ENCODE results near the gene ZFYVE21. TPM values are rescaled to one million over a fixed set of nuclear protein-coding genes. Genes with fewer than 3 reads are reported as not detected.

Gene ZFYVE21
- total and polyA plus RNA-seq, 4 donors = 52.2 to 86.2 (median 65.2) TPM

- Histone ChIP-seq H3K27me3 (ENCODE audit: control insufficient read depth, insufficient read depth, low read length) (no peaks in the 10 kb centered on the region), H3K9me3 (ENCODE audit: control insufficient read depth, insufficient read depth, low read length) (no peaks in the 10 kb centered on the region), H3K36me3 (ENCODE audit: control insufficient read depth, insufficient read depth, low read length) (peaks cover 65% of the 10 kb centered on the region), H3K4me3 (ENCODE audit: low read depth, low read length) (no peak overlapping the region), H3K27ac (ENCODE audit: low read depth, low read length) (no peak overlapping the region), H3K4me1 (ENCODE audit: control insufficient read depth, insufficient read depth, low read length) (peaks cover 50% of the 10 kb centered on the region)
- WGBS (ENCODE audit: insufficient coverage) = 90% methylated on average over 26 of the region's 30 CpGs
- DNase-seq (ENCODE audit: low read depth in 4 of 6, low spot score in 6 of 6) = no peak
These were observed 24.3 kb downstream of the ZFYVE21 start for GRCh38 chr14:103739793-103740501.

DNA sequence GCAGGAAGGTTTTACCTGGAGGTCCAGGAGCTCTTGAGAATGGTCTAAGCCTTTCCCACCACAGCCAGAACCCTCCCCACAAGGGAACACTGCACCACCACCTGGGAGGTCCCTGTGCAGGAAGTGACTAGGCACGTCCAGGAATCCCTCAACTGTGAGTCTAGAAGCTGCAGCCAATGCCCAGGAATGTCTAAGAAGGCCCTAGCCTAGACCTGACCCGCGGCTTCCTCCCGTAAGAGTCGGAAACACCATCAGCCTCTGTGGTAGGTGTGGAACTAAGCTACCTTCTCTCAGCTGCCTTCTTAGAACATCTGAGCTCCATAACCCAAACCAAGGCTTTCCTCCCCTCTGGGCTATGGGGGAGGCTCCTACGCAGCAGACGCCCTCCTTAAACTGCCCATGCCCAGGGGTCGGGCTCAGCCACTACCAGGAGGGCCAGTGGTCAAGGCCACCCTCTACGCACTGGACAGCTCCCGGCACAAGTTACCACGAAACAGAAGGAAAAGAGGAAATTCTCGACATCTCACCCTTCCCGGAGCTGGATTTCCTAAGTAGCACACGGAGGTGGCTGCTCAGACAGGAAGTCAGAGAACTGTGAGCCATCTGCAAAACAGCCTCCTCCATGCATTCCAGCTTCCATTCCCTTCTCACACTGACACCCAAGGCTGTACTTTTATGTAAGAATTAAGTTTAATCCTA is 25.5 kb downstream of the ZFYVE21 start:
- Histone ChIP-seq H3K36me3 (ENCODE audit: control insufficient read depth, insufficient read depth, low read length) (peaks cover 63% of the 10 kb centered on the region), H3K9me3 (ENCODE audit: control insufficient read depth, insufficient read depth, low read length) (no peaks in the 10 kb centered on the region), H3K27ac (ENCODE audit: low read depth, low read length) (no peak overlapping the region), H3K4me3 (ENCODE audit: low read depth, low read length) (no peak overlapping the region), H3K27me3 (ENCODE audit: control insufficient read depth, insufficient read depth, low read length) (no peaks in the 10 kb centered on the region), H3K4me1 (ENCODE audit: control insufficient read depth, insufficient read depth, low read length) (peaks cover 38% of the 10 kb centered on the region)
- 92% methylated on average over 4 of the region's 14 CpGs for WGBS (ENCODE audit: insufficient coverage)
- no peak for DNase-seq (ENCODE audit: low read depth in 4 of 6, low spot score in 6 of 6)

DNA sequence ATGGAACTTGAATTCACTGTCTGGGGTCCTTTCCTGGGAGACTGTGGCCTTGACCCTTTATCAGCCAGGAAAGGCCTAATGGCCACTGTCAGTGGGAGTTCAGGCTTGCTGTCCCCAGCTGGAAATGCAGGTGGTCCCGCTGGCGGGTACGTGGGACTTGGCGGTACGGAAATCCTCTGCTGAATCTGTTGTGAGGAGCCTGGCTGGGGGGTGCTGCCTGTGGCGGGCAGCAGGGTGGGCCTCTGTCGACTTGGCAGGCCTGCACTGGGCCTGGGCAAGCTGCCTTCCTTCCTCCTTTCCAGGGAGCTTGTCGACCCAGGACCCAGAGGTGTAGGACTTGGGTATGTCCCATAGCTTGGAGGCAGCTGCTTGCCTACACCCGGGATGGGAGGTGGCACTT is 26.3 kb downstream of the ZFYVE21 start:
- no peaks in the 10 kb centered on the region for H3K9me3 ChIP-seq (ENCODE audit: control insufficient read depth, insufficient read depth, low read length)
- peaks cover 31% of the 10 kb centered on the region for H3K4me1 ChIP-seq (ENCODE audit: control insufficient read depth, insufficient read depth, low read length)
- H3K27me3 ChIP-seq (ENCODE audit: control insufficient read depth, insufficient read depth, low read length) = no peaks in the 10 kb centered on the region
- H3K27ac ChIP-seq (ENCODE audit: low read depth, low read length) = no peak overlapping the region
- WGBS (ENCODE audit: insufficient coverage) = 76% methylated on average over 7 of the region's 9 CpGs
- H3K36me3 ChIP-seq (ENCODE audit: control insufficient read depth, insufficient read depth, low read length) = peaks cover 65% of the 10 kb centered on the region
- no peak overlapping the region for H3K4me3 ChIP-seq (ENCODE audit: low read depth, low read length)
- no peak for DNase-seq (ENCODE audit: low read depth in 4 of 6, low spot score in 6 of 6)

DNA sequence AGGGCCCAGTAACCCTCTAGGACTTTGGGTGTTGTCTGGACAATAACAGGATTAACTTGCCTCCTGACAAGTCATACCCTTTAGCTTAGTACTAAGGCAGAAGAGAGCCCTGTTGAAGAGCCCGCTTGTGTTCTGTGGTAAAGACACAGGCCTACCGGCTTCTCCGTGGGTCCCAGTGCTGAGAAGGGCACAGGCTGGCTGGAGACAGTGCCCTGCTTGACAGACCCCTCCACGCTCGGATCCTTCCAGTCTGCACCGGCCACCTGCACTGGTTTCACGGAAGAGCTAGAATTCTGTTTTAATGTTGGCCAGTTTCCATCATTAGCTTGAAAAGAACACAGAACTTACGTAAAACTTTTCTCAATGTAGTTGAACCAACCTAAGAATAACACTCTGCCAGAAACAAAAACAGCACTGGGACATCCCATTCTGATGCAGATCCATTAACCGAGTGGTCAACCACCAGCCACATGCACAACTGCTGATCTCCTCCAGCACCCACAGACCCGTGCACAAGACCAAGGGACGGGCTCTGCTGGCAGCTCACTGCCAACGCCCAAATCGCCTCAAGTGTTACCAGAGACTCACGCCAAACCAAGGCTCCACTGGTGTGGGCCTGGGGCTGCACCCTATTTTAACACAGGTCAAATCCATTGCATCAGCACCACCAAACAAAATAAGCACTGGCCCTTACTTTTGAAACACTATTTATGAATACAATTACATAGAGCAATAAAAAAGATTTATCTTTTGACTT is 27.1 kb downstream of the ZFYVE21 start:
- no peaks in the 10 kb centered on the region for H3K9me3 ChIP-seq (ENCODE audit: control insufficient read depth, insufficient read depth, low read length)
- 91% methylated on average over 14 of the region's 14 CpGs for WGBS (ENCODE audit: insufficient coverage)
- H3K27ac ChIP-seq (ENCODE audit: low read depth, low read length) = no peak overlapping the region
- peaks cover 58% of the 10 kb centered on the region for H3K36me3 ChIP-seq (ENCODE audit: control insufficient read depth, insufficient read depth, low read length)
- H3K27me3 ChIP-seq (ENCODE audit: control insufficient read depth, insufficient read depth, low read length) = no peaks in the 10 kb centered on the region
- H3K4me3 ChIP-seq (ENCODE audit: low read depth, low read length) = no peak overlapping the region
- DNase-seq (ENCODE audit: low read depth in 4 of 6, low spot score in 6 of 6) = no peak
- peaks cover 22% of the 10 kb centered on the region for H3K4me1 ChIP-seq (ENCODE audit: control insufficient read depth, insufficient read depth, low read length)

DNA sequence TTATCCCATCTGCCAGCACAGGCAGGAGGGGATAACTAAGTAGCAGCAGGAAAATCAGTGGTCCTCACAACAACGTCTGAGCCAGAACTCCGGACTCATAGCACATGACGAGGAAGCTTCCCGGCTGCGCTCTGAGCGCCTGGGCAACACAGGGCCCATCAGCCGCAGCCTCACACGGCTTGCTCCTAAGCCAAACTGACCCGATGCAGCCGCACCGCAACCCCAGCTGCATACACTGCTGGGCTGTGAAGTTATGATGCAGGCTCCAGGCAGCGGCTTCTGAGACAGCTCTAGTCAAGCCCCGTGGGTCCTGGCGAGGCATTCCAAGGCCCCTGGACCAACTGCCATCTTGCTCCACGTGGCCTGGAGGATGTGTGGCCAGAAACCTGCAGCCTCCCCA is 28.1 kb downstream of the ZFYVE21 start:
- Histone ChIP-seq H3K4me3 (ENCODE audit: low read depth, low read length) (no peak overlapping the region), H3K36me3 (ENCODE audit: control insufficient read depth, insufficient read depth, low read length) (peaks cover 61% of the 10 kb centered on the region), H3K27ac (ENCODE audit: low read depth, low read length) (no peak overlapping the region), H3K27me3 (ENCODE audit: control insufficient read depth, insufficient read depth, low read length) (no peaks in the 10 kb centered on the region), H3K4me1 (ENCODE audit: control insufficient read depth, insufficient read depth, low read length) (peaks cover 15% of the 10 kb centered on the region), H3K9me3 (ENCODE audit: control insufficient read depth, insufficient read depth, low read length) (no peaks in the 10 kb centered on the region)
- no peak for DNase-seq (ENCODE audit: low read depth in 4 of 6, low spot score in 6 of 6)
- 78% methylated on average over 14 of the region's 15 CpGs for WGBS (ENCODE audit: insufficient coverage)

- peaks cover 5% of the 10 kb centered on the region for H3K4me1 ChIP-seq (ENCODE audit: control insufficient read depth, insufficient read depth, low read length)
- no peak overlapping the region for H3K4me3 ChIP-seq (ENCODE audit: low read depth, low read length)
- H3K27ac ChIP-seq (ENCODE audit: low read depth, low read length) = no peak overlapping the region
- 86% methylated on average over 12 of the region's 15 CpGs for WGBS (ENCODE audit: insufficient coverage)
- peaks cover 50% of the 10 kb centered on the region for H3K36me3 ChIP-seq (ENCODE audit: control insufficient read depth, insufficient read depth, low read length)
- no peak for DNase-seq (ENCODE audit: low read depth in 4 of 6, low spot score in 6 of 6)
- no peaks in the 10 kb centered on the region for H3K27me3 ChIP-seq (ENCODE audit: control insufficient read depth, insufficient read depth, low read length)
- H3K9me3 ChIP-seq (ENCODE audit: control insufficient read depth, insufficient read depth, low read length) = no peaks in the 10 kb centered on the region
These were observed 29.2 kb downstream of the ZFYVE21 start for GRCh38 chr14:103744621-103745395.

GRCh38 chr14:103745424-103745823 is 29.8 kb downstream of the ZFYVE21 start:
- H3K4me3 ChIP-seq (ENCODE audit: low read depth, low read length) = no peak overlapping the region
- H3K9me3 ChIP-seq (ENCODE audit: control insufficient read depth, insufficient read depth, low read length) = no peaks in the 10 kb centered on the region
- H3K27ac ChIP-seq (ENCODE audit: low read depth, low read length) = no peak overlapping the region
- DNase-seq (ENCODE audit: low read depth in 4 of 6, low spot score in 6 of 6) = no peak
- peaks cover 44% of the 10 kb centered on the region for H3K36me3 ChIP-seq (ENCODE audit: control insufficient read depth, insufficient read depth, low read length)
- 85% methylated on average over 5 of the region's 5 CpGs for WGBS (ENCODE audit: insufficient coverage)
- H3K27me3 ChIP-seq (ENCODE audit: control insufficient read depth, insufficient read depth, low read length) = no peaks in the 10 kb centered on the region
- peaks cover 5% of the 10 kb centered on the region for H3K4me1 ChIP-seq (ENCODE audit: control insufficient read depth, insufficient read depth, low read length)

GRCh38 chr14:103746701-103747100 is 31.1 kb downstream of the ZFYVE21 start:
- no peaks in the 10 kb centered on the region for H3K9me3 ChIP-seq (ENCODE audit: control insufficient read depth, insufficient read depth, low read length)
- no peaks in the 10 kb centered on the region for H3K27me3 ChIP-seq (ENCODE audit: control insufficient read depth, insufficient read depth, low read length)
- peaks cover 35% of the 10 kb centered on the region for H3K36me3 ChIP-seq (ENCODE audit: control insufficient read depth, insufficient read depth, low read length)
- H3K27ac ChIP-seq (ENCODE audit: low read depth, low read length) = no peak overlapping the region
- no peak overlapping the region for H3K4me3 ChIP-seq (ENCODE audit: low read depth, low read length)
- no peak for DNase-seq (ENCODE audit: low read depth in 4 of 6, low spot score in 6 of 6)
- peaks cover 5% of the 10 kb centered on the region for H3K4me1 ChIP-seq (ENCODE audit: control insufficient read depth, insufficient read depth, low read length)
- 91% methylated on average over 9 of the region's 10 CpGs for WGBS (ENCODE audit: insufficient coverage)

- peaks cover 5% of the 10 kb centered on the region for H3K4me1 ChIP-seq (ENCODE audit: control insufficient read depth, insufficient read depth, low read length)
- DNase-seq (ENCODE audit: low read depth in 4 of 6, low spot score in 6 of 6) = no peak
- H3K4me3 ChIP-seq (ENCODE audit: low read depth, low read length) = no peak overlapping the region
- WGBS (ENCODE audit: insufficient coverage) = 92% methylated on average over 5 of the region's 5 CpGs
- H3K36me3 ChIP-seq (ENCODE audit: control insufficient read depth, insufficient read depth, low read length) = peaks cover 28% of the 10 kb centered on the region
- H3K27me3 ChIP-seq (ENCODE audit: control insufficient read depth, insufficient read depth, low read length) = no peaks in the 10 kb centered on the region
- peak overlapping the region; percentile 47 for H3K27ac ChIP-seq (ENCODE audit: low read depth, low read length)
- no peaks in the 10 kb centered on the region for H3K9me3 ChIP-seq (ENCODE audit: control insufficient read depth, insufficient read depth, low read length)
These were observed 32.9 kb downstream of the ZFYVE21 start for GRCh38 chr14:103748534-103748857.

Measured in spinal cord (tissue), 10 donors.